HepG2 (cell line): Measurements from ENCODE around the gene PLPPR2. TPM values are rescaled to one million over a fixed set of nuclear protein-coding genes. Genes with fewer than 3 reads are reported as not detected.

ENCODE experiments used
- CAMTA2 ChIP-seq: sonication (generic); formaldehyde crosslinking; IDR thresholded peaks from 2 replicates; pipeline ENCODE4 v1.4.0; 2020; ENCODE audit warnings: mild to moderate bottlenecking, missing genetic modification reagents, borderline replicate concordance
- IRF9 ChIP-seq: sonication (generic); formaldehyde crosslinking; IDR thresholded peaks from 2 replicates; pipeline ENCODE4 v1.8.0; 2022; ENCODE audit warnings: missing genetic modification reagents, mild to moderate bottlenecking, borderline replicate concordance
- KAT8 ChIP-seq: IDR thresholded peaks from 2 replicates; pipeline ENCODE4 v1.6.1; 2016; ENCODE audit warnings: missing genetic modification reagents, missing compliant biosample characterization
- TFDP1 ChIP-seq: IDR thresholded peaks from 2 replicates; pipeline ENCODE4 v1.6.1; 2016; ENCODE audit warnings: missing compliant biosample characterization, missing genetic modification reagents, borderline replicate concordance
- polyA plus RNA-seq, 8 experiments: library from polyadenylated mRNA; depleted of rRNA in 3 of 8; stranded (reverse) in 7 of 8; unstranded in 1 of 8; fragments of >200 nt; fragmentation: Illumina TruSeq in 4 of 8; extraction: Trizol in 4 of 8; gene quantifications; 2 replicates each; pipeline versions ENCODE4 v1.2.1 to v1.2.3, GENCODE V29; 2011 to 2016; ENCODE audit warnings: low read depth in 4 of 8, missing spikeins in 1 of 8, mixed read lengths in 1 of 8; ENCODE audit not compliant: insufficient read depth in 1 of 8
- total RNA-seq, 5 experiments: library from RNA; depleted of rRNA; stranded (reverse); fragments of >200 nt; fragmentation: Illumina TruSeq; extraction: Trizol; gene quantifications; 2 replicates each; pipeline ENCODE4 v1.2.3, GENCODE V29; 2016; ENCODE audit warnings: low read depth in 1 of 5
- TF ChIP-seq, protein P1 (sequence below): sonication (generic); formaldehyde crosslinking; IDR thresholded peaks from 2 replicates; pipeline ENCODE4 v1.5.0; 2020; ENCODE audit warnings: mild to moderate bottlenecking, missing genetic modification reagents, borderline replicate concordance
- TF ChIP-seq, protein P2 (sequence below): sonication (generic); formaldehyde crosslinking; IDR thresholded peaks from 2 replicates; pipeline ENCODE4 v1.9.0; 2022; ENCODE audit warnings: low read depth, missing genetic modification reagents

Gene PLPPR2
- total and polyA plus RNA-seq, 2 of the 13 experiments (the other 11 are each of a cell fraction or from before 2014, with no cell fraction given): 1.5 to 2.1 TPM

DNA sequence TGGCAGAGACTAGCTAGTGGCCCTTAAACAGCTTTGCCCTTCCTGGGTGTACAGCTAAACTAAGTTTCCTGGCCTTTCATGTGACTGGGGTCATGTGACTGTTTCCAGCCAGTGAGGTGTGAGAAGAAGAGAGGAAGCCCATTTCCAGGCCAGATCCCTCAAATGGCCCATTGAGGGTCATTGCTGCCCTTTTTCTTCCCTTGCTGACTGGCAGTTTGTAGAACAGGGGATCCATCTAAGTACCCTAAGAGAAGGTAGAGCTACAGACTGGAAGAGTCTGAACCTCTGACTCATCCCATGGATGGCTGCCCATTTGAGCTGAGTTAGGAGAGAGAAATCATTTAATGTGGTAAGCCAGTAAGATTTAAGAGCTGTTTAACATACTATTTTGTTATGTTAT, 22.0 kb downstream of the PLPPR2 start (continued):
- TF ChIP-seq, protein P1, sequence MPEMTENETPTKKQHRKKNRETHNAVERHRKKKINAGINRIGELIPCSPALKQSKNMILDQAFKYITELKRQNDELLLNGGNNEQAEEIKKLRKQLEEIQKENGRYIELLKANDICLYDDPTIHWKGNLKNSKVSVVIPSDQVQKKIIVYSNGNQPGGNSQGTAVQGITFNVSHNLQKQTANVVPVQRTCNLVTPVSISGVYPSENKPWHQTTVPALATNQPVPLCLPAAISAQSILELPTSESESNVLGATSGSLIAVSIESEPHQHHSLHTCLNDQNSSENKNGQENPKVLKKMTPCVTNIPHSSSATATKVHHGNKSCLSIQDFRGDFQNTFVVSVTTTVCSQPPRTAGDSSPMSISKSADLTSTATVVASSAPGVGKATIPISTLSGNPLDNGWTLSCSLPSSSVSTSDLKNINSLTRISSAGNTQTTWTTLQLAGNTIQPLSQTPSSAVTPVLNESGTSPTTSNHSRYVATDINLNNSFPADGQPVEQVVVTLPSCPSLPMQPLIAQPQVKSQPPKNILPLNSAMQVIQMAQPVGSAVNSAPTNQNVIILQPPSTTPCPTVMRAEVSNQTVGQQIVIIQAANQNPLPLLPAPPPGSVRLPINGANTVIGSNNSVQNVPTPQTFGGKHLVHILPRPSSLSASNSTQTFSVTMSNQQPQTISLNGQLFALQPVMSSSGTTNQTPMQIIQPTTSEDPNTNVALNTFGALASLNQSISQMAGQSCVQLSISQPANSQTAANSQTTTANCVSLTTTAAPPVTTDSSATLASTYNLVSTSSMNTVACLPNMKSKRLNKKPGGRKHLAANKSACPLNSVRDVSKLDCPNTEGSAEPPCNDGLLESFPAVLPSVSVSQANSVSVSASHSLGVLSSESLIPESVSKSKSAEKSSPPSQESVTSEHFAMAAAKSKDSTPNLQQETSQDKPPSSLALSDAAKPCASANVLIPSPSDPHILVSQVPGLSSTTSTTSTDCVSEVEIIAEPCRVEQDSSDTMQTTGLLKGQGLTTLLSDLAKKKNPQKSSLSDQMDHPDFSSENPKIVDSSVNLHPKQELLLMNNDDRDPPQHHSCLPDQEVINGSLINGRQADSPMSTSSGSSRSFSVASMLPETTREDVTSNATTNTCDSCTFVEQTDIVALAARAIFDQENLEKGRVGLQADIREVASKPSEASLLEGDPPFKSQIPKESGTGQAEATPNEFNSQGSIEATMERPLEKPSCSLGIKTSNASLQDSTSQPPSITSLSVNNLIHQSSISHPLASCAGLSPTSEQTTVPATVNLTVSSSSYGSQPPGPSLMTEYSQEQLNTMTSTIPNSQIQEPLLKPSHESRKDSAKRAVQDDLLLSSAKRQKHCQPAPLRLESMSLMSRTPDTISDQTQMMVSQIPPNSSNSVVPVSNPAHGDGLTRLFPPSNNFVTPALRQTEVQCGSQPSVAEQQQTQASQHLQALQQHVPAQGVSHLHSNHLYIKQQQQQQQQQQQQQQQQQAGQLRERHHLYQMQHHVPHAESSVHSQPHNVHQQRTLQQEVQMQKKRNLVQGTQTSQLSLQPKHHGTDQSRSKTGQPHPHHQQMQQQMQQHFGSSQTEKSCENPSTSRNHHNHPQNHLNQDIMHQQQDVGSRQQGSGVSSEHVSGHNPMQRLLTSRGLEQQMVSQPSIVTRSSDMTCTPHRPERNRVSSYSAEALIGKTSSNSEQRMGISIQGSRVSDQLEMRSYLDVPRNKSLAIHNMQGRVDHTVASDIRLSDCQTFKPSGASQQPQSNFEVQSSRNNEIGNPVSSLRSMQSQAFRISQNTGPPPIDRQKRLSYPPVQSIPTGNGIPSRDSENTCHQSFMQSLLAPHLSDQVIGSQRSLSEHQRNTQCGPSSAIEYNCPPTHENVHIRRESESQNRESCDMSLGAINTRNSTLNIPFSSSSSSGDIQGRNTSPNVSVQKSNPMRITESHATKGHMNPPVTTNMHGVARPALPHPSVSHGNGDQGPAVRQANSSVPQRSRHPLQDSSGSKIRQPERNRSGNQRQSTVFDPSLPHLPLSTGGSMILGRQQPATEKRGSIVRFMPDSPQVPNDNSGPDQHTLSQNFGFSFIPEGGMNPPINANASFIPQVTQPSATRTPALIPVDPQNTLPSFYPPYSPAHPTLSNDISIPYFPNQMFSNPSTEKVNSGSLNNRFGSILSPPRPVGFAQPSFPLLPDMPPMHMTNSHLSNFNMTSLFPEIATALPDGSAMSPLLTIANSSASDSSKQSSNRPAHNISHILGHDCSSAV (CRISPR knock-in tag): no peak
- no peak for TF ChIP-seq TFDP1 (CRISPR knock-in tag)
- TF ChIP-seq KAT8 (CRISPR knock-in tag): peak; percentile 75
- no peak for TF ChIP-seq CAMTA2 (CRISPR knock-in tag)
- TF ChIP-seq IRF9: no peak
- TF ChIP-seq, protein P2, sequence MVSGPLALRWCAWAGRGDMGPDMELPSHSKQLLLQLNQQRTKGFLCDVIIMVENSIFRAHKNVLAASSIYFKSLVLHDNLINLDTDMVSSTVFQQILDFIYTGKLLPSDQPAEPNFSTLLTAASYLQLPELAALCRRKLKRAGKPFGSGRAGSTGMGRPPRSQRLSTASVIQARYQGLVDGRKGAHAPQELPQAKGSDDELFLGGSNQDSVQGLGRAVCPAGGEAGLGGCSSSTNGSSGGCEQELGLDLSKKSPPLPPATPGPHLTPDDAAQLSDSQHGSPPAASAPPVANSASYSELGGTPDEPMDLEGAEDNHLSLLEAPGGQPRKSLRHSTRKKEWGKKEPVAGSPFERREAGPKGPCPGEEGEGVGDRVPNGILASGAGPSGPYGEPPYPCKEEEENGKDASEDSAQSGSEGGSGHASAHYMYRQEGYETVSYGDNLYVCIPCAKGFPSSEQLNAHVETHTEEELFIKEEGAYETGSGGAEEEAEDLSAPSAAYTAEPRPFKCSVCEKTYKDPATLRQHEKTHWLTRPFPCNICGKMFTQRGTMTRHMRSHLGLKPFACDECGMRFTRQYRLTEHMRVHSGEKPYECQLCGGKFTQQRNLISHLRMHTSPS (CRISPR knock-in tag): no peak
